ENCODE measurements around the gene LTBP1.
"Not testable (repeated sequence)": the region's sequence is repeated elsewhere in the genome, so short reads cannot be mapped to it uniquely, and the experiment has no call there.

LTBP1 gene

DNA sequence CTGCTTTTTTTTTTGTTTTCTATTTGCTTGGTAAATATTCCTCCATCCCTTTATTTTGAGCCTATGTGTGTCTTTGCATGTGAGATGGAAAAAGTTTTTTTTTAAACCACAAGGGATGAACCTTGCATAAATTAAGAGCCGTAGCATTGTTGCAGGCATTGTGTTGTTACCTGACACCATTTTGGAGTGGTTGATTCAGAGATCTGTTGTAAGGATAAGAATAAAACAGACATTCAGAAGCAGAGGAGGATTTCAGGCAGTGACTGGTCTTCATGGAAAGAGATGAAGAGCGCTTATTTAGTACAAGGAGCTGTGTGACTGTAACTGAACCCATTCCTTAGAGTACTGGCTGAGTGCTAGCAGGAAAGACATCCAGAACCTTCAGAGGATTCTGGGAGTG, 101.2 kb downstream of the LTBP1 start:
- DNase-seq: no peak

DNA sequence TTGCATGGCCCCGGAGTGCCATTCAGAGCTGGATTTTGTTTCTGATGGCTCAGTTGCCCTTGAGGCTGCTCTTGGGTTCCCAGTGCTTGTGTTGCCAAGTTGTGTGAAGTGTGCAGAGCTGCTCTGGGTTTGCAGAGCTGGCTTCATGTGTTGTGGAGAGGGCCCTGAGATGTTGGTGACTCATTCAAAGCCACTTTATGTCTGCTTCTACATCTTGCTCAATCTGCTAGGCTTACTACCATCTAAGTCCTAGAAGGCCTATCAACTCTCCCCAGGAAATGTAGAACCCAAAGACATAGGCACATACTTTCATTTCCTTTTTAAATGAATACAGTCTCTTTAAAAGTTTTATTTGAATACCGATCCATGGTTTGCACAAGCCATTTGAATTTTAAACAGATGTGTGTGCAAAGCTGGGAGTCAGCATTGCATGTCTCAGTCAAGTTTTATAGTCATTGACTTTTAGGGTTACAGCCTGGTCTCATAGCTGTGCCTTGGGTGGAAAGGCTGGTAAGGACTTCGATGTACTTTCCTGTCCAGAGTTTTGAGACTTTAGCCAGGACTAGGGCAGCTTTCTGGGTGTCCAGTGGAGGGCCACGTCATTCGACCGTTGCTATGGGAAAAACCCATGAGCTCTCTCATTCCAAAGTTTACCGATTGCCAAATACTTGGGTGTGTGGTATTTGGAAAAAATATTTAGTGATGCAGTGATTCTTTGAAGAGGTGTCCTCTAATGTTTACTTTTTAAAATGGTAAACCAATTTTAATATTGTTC, 105.0 kb downstream of the LTBP1 start:
- no peak for DNase-seq

DNA sequence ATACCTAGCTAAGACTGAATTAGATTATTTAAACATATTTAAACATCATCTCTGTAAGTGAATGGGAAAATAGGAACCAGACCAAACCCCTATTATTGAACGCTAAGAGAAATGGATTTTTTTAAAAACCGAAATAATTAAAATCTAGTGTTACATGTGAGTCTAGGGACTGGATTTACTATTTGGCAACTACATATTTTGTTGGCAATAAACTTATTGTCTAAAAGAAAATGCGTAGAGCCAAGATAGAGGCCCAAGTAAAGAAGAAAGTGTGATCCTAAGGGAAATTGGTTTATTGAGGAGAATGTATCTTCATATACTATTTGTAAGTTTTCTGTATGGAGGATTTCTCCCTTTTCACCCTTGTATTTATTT, 105.6 kb downstream of the LTBP1 start:
- no peak for DNase-seq

DNA sequence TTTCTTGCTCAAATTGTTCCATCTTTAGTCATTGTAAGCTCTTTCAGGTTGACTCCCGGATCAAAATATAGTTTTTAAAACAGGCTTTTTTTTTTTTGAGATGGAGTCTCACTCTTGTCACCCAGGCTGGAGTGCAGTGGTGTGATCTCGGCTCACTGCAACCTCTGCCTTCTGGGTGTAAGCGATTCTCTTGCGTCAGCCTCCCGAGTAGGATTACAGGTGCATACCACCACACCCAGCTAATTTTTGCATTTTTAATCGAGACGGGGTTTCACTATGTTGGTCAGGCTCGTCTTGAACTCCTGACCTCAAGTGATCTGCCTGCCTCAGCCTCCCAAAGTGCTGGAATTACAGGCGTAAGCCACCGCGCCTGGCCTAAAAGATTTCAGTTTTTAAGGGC, 106.0 kb downstream of the LTBP1 start:
- DNase-seq: not testable (repeated sequence)

DNA sequence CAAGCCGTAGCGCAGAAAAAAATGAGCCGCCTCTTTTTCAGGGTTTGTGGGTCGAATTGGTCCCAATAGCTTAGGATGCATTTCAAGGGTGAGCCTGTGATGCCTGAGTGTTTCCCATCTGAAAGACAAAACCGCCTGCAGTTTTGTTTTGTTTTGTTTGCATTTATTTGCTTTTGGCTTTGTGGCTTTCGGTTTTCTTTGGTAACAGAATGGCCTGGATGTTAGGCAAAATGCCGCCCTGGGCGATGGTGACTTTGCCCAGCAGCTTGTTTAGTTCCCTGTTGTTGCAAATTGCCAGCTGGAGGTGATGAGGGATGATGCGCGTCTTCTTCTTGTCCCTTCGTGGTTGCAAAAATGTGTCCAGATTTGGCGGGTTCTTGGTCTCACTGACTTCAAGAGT, 109.4 kb downstream of the LTBP1 start:
- DNase-seq: no peak

DNA sequence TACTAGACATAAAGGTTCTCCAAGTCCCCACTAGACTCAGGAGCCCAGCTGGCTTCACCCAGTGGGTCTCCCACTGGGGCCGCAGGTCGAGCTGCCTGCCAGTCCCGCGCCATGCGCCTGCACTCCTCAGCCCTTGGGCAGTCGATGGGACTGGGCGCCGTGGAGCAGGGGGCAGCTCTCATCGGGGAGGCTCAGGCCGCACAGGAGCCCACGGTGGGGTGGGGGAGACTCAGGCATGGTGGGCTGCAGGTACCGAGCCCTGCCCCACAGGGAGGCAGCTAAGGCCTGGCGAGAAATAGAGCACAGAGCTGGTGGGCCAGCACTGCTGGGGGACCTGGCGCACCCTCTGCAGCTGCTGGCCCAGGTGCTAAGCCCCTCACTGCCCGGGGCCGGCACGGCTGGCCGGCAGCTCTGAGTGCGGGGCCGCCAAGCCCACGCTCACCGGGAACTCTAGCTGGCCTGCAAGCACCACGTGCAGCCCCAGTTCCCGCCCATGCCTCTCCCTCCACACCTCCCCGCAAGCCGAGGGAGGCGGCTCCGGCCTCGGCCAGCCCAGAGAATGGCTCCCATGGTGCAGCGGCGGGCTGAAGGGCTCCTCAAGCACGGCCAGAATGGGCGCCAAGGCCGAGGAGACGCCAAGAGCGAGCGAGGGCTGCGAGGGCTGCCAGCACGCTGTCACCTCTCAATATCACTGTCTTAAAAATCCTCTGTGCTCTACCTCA, 110.7 kb downstream of the LTBP1 start:
- not testable (repeated sequence) for DNase-seq

DNA sequence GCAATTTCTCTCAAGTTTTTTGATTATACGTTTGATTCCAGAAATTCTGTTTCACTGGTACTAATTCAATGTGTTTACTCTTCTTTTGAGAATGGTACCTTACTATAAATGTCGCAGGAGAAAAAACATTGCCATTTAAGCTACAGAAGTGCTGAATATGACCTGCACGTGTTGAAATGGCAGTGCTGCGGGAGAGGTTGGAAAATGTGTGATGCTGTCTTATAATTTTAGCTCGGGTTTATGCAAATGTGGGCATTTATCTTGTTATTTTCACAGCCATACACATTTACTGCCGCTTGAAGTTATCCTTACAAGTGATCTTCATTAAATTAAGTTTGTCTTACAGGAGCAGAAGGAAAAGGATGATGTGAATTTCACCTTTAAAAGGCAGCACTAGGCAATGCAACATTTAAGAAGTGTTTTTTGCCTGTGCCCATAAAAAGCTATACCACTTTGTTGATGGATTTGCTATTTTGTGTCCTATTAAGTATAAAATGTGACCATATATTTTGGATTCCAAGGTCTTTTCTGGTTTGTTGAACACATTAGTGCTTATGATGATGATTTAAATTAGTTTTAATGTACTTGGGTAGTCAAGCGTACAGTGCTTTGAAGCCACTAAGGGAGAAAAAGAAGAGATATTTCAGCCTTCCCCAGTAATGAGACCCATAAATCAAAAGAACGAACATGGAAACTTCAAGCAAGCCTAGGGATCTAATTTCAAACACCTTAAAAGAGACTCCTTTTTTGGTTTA, 112.1 kb downstream of the LTBP1 start:
- no peak for DNase-seq

DNA sequence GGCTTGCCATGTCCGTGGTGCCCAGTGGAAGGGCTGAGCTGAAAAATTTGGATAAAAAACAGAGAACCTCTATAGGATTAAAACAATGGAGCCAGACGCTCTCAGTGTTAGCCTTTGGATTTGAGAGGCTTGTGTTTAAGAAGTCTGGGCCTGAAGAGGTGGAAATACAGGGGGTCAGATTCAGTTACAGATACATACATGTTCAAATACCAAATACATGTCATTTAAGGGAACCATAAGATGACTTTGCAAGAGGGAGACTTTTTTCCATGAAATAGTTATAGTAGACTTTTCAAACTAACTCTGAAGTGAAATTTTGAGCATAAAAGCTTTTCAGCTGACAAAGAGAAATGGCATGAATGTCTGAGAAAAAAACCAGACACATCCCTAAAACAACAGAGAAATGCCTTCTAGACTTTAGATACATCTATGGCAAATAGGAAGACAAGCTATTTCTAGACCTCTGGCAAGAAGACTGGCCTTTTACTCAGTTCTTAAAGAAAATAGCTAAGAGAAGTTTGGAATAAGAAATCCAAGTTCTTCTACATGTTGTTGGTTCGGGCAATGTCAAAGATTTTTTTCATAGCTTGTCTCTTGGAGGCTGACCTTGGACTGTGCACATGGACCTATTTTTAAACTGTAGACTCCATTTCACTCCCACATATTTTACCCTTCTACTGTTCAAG, 112.9 kb downstream of the LTBP1 start:
- no peak for DNase-seq

DNA sequence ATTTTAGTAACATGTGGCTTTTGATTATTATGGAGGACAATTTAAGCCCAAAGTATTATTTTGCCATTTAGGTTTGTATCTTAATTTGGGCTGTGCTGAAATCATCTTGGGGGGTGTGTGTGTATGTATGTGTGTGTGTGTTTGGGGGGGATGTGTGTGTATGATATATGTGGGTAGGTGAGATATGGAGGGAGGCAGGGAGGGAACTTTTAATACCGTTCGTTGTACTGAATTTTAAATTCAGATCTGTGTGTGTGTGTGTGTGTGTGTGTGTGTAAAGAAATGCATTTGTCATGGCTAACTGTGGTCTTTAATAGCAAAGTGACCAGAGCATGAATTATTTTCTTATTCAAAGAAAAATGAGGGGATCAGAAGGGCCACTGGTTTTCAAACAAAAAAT, 113.7 kb downstream of the LTBP1 start:
- no peak for DNase-seq

DNA sequence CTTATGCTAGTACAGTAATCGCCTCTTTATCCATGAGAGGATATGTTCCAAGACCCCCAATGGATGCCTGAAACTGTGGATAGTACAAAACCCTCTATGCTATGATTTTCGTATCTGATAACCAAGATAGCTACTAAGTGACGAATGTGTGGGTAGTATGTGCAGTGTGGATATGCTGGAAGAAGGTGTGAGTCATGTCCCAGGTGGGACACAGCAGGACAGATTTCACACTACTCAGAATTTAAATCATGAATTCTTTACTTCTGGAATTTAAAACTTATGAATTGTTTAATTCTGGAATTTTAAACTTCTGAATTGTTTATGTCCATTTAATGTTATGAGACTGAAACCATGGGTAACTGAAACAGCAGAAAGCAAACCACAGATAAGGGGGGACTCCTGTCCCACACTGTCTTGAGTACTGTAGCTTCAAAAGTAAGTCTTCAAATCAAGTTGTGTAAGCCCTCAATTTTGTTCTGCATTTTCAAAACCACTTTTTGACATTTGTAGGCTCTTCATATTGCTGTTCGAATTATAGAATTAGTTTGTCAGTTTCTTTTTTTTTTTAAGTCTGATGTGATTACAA, 116.0 kb downstream of the LTBP1 start:
- DNase-seq: no peak

DNA sequence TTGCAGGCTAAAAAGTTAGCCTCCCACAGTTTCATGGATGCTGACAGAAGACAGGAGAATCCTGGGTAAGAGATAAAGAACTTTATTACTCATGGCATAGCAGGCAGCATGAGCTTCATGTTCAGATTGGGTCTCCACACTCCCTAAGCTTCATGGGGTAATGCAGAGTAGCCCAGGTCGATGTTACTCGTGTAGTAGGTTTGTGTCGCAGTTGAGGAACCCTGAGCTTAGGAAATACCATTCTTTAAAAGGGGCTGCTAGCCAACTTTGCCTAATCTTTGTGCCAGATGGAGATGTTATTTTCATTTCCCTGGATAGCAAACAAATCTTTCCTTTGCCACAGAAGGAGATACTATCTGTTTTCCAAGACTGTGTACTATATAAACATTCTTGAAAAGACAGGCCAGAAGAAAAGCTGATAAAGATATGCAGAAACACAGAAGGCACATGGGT, 117.6 kb downstream of the LTBP1 start:
- DNase-seq: no peak

DNA sequence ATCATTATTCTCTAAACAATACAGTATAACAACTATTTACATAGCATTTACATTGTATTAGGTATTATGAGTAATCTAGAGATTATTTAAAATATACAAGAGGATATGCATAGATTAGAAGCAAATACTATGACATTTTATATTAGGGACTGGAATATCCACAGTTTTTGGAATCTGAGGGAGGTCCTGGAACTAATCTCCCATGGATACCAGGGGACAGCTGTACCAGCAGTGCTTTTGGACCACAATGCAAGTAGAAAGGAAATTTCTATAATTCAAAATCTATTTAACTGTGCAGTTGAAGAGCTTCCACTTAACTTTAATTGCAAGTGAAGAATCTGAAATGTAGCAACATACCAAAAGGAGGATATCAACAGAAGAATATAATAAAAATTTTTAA, 120.8 kb downstream of the LTBP1 start:
- no peak for DNase-seq

DNA sequence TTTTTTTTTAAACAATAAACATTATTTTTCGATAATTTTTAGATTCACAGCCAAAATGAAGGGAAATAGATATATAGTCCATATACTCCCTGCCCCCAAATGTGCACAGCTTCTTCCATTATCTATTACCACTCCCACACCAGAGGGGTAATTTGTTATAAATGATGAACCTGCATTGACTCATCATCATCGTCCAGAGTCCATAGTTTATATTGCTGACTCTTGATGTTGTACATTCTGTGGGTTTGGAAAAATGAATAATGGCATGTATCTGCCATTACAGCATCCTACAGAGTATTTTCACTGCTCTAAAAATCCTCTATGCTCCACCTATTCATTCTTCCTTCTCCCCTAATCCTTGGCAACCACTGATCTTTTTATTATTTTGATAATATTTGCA, 121.5 kb downstream of the LTBP1 start:
- no peak for DNase-seq

DNA sequence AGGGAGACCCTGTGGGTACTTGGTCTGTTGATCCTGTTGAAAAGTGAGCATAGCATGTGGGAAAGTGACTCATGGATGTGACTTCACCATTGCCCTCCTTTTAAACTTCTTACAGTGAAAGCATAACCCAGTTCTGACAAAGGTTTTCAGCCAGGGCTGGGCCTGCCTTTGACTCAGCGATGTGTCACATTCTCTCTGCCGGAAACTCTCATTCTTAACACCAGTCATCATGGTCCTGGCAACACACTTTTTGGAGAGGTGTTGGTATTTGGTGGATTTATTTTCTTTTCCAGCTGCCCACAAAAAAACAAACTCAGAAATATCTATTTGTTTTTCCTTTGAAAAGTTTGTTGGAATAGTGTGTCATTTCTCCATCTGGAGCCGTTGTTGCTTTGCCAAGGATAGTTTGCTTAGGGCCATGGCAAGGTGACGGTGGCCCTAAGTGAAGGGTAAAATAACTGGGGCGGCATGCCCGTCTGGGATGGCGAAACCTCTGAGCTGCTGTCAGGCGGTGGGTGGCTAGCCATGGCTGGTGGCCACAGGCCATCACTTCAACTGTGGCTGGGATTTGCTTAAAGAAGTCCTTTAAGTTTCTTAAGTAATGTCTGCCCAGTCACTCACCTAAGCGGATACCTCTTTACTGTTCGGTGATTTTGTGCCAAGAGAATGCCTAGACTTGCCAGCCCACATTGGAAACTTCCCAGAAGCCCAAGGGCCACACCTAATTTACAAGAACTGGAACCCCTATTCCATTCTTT, 123.3 kb downstream of the LTBP1 start:
- DNase-seq: no peak

DNA sequence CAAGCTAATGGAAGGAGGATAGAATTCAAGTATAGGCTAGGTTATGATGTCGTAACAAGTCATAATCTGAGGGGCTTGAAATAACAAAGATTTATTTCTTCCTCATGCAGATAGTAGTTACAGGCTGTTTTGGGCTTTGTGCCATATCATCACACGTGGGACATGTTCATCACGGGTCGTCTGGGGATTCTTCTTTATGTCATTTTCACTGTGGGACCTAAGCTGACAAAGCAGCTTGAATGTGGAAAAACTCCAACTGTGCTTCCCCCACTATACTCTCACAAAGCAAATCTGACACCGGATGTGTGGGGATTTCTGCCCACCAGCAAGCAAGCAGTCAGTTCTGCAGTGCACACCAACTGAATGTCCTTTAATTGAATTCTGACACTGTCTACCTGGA, 124.8 kb downstream of the LTBP1 start:
- DNase-seq: no peak

DNA sequence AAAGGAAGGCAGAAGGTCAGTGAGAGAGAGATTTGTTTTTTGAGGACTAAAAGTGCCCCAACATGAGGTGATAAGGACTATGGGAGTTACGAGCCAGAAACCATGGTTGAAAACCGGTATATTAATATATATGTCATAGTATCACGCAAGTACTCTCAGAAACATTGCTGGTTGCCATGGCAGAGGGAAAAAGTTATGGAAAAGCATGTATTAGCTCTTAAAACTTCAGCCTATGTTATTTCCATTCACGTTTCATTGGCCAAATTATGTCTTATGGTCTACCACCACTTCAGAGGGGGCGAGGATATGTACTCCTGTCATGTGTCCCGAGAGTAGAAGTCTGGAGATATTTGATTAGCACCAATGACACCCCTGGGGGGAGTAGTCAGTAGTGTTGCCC, 125.9 kb downstream of the LTBP1 start:
- DNase-seq: no peak

DNA sequence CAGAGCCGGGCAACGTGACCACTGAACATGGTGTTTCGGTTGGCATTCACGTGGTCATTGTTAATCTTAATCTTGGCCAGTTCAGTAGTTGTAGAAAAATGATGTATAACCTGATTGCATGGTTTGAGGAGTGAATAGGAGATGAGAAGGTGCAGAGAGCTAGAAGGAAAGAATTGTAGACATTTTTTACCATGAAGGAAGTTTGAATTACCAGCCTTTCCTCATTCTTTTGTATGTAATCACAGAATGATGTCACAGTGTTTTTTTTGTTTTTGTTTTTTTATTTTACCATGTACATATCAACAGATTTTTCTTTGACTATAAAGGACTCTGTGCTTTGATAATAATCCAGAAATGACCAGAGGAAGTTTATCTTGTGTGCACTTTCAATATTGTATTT, 126.3 kb downstream of the LTBP1 start:
- no peak for DNase-seq

DNA sequence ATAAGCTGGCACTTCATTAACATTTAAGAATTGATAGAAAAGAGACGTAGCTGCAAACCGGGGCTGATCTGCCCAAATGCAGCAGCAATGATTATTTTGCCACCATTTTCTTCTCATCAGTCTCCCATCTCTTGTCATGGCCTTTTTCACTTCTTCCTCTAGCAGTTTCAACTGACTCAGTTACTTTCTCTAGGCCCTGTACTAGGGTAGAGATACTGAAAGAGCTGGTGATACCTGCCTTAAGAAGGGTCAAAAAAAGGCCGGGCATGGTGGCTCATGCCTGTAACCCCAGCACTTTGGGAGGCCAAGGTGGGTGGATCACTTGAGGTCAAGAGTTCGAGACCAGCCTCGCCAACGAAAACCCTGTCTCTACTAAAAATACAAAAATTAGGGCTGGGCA, 127.4 kb downstream of the LTBP1 start:
- DNase-seq: no peak

DNA sequence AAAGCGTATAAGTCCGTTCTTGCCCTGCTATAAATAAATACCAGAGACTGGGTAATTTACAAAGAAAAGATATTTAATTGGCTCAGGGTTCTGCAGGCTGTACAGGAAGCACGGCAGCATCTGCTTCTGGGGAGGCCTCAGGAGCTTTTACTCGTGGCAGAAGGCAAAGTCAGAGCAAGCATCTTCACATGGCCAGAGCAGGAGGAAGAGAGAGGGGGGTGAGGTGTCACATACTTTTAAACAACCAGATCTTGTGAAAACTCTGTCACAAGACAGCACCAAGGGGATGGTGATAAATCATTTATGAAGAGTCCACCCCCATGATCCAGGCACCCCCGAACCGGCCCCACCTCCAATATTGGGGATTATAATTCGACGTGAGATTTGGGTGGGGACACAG, 130.6 kb downstream of the LTBP1 start:
- DNase-seq: no peak

DNA sequence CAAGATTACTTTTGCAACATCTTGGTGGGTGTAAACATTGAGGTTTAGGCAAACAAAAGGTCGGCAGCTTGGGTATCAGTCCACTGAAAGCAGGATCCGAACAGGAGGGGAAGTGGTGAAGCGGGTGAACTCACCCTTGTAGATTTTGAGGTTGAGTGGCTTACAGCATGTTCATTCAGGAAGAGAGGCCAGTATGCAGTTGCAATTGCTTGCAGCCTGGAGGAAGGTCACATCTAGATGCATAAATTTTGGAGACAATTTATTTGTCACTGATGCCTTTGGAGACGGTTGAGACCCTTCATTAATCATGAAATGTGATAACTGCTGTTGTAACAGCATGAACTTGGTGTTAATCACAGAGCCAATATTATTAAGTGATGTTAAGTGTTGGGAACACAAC, 131.1 kb downstream of the LTBP1 start:
- DNase-seq: no peak

DNA sequence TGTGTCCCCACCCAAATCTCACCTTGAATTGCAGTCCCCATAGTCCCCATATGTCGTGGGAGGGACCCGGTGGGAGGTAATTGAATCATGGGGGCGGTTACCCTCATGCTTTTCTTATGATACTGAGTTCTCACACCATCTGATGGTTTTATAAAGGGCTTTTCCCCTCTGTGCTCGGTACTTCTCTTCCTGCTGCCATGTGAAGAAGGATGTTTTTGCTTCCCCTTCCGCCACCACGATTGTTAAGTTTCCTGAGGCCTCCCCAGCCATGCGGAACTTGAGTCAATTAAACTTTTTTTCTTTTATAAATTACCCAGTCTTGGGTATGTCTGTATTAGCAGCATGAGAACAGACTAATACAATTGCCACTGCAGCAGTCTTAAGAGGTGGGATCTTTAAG, 134.9 kb downstream of the LTBP1 start:
- DNase-seq: no peak

DNA sequence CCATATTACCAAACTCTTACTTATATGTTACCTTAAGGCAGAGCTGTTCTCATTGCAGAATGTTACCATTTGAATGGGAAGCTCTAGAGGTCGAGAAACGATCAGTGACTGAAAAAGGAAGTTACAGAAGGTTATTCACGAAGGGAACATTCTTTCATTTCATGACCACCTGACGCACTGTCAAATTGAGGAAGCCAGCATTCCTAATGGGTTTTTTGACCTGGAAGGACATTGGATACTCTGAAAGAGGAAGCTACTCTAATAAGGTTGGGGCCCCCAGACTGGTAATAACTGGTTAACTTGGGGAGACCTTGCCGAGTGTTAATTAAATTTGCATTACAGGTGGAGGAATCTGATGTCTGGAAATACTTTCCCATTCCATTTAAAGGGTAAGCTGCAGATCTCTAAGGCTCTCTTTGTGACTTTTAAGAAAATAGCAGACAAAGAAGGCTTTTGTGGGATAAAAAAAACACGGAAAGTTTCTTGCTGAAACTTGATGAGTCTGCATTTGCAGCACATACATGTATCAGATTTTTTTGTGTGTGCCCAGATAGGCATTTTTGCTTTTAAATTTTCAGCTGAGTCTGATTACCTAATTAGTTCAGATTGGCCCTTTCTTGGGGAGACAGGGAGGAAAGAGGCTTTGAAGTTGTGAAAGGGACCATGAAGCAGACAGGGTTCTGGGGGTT, 137.1 kb downstream of the LTBP1 start:
- no peak for DNase-seq

All from NCI-H146 (cell line).